NT2/D1 (cell line): ENCODE measurements around the gene TRPM2.

Experiments used
- SUZ12 ChIP-seq: IDR thresholded peaks from 2 replicates; pipeline ENCODE4 v1.6.1; 2011; ENCODE audit not compliant: insufficient read length, insufficient read depth; ENCODE audit errors: extremely low read depth
- YY1 ChIP-seq: IDR thresholded peaks from 2 replicates; pipeline ENCODE4 v1.6.1; 2011; ENCODE audit not compliant: insufficient read length, insufficient read depth
- ZNF274 ChIP-seq: IDR thresholded peaks from 2 replicates; pipeline ENCODE4 v1.6.1; 2011; ENCODE audit warnings: mild to moderate bottlenecking, low read depth, low read length

GRCh38 chr21:44332965-44333364, 20.5 kb upstream of the TRPM2 start:
- TF ChIP-seq ZNF274: no peak
- TF ChIP-seq SUZ12: no peak
- no peak for TF ChIP-seq YY1
